Raji (cell line): ENCODE data around the gene COL18A1.

Experiments
- POLR2A ChIP-seq: IDR thresholded peaks from 2 replicates; pipeline ENCODE4 v1.6.1; 2011; ENCODE audit warnings: low read depth, low read length, control low read depth; ENCODE audit not compliant: insufficient read depth

The COL18A1 gene

GRCh38 chr21:45403825-45404729 is 888 bp upstream of the COL18A1 start:
- TF ChIP-seq POLR2A, result no peak

- TF ChIP-seq POLR2A, result no peak
These were observed 380 bp downstream of the COL18A1 start for GRCh38 chr21:45405271-45405818.

GRCh38 chr21:45405819-45406762 is 1.1 kb downstream of the COL18A1 start:
- TF ChIP-seq POLR2A, result no peak

DNA sequence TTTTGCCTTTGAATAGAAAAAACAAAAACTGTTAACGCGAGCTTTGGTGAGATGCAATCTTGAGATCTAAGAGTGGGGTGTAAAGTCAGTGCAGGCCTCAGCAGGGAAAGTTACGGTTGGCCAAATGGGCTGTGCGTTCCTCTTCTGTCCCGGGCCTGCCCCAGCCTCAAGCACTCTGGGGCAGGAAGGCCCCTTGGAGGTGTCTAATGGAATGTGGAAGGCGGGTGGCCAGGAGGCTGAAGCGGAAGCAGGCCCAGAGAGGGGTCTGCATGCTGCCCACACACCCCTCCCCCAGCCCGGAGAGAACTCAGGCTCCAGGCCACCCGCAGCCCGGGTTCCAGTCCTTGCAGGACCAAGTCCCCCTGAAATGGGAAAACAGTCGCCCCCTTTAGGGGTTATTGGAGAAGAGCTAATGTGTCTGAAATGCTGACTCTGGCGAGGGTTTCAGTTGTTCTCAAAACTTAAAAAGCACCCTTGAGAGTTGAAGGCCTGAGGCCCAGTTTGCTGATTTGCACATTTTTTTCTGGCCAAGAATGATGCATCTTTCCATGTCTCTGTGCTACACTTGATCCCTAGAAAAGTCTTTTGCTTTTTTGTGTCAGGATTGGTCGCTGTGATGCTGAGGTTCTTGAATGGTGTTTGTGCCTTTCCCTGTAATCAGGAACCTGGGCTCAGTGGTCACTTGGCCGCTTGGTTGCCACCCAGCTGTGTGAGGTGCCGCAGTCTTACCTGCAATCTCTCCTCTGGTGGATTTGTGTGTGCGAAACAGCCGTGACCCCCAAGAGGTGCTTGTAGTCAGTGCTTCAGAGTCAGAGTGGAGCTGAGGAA is 2.0 kb downstream of the COL18A1 start:
- no peak for TF ChIP-seq POLR2A

DNA sequence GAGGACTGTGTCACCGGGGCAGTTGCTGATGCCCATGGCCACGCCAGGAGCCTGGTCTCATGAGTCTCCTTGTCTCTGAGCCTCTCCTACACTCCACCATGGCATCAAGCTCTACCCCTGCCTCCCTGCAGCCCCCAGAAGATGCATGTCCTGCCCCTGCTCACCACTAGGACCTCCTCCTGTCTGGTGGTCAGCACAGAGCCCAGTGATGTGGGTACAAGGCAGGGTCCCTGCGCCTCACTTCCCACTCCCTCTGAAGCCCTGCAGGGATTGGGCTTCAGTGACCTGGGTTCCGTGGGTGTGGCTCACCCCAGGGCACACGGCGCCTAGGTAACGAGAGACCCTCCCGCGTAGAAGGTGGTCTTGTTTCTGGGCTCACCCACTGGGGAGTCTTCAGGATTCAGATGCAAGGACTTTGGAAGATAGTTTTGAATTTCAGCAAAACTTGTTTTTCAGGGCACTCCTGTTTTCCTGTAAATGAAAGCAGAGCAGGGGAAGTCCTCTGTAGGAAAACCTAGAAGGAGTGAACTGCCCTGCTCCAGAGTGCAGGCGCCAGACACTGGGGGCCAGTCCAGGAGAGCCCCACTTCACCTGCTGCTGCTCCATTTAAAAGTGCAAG is 2.8 kb downstream of the COL18A1 start:
- no peak for TF ChIP-seq POLR2A

GRCh38 chr21:45408271-45408791 is 3.4 kb downstream of the COL18A1 start:
- no peak for TF ChIP-seq POLR2A

DNA sequence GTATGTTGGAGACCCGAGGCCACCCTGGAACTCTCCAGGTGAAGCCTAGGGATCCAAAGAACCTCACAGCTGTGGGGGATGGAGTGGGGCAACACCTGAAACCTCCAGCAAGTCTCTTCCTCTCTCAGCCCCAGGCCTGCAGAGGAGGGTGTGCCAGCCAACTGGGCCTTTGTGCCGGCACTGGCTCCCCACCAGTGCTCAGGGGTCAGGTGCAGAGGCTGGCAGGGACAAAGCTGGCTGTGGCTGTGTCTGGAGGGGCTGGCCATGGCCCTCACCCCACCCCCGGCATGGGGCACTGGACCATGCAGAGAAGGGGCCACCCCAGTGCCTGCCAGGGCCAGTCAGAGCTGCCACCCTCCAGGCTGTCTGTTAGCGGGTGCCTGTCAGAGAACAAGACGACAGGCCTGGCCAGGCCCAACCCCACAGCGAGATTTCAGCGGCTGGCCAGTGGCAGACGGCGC is 3.9 kb downstream of the COL18A1 start:
- no peak for TF ChIP-seq POLR2A

GRCh38 chr21:45409466-45410150 is 4.6 kb downstream of the COL18A1 start:
- TF ChIP-seq POLR2A, result no peak

DNA sequence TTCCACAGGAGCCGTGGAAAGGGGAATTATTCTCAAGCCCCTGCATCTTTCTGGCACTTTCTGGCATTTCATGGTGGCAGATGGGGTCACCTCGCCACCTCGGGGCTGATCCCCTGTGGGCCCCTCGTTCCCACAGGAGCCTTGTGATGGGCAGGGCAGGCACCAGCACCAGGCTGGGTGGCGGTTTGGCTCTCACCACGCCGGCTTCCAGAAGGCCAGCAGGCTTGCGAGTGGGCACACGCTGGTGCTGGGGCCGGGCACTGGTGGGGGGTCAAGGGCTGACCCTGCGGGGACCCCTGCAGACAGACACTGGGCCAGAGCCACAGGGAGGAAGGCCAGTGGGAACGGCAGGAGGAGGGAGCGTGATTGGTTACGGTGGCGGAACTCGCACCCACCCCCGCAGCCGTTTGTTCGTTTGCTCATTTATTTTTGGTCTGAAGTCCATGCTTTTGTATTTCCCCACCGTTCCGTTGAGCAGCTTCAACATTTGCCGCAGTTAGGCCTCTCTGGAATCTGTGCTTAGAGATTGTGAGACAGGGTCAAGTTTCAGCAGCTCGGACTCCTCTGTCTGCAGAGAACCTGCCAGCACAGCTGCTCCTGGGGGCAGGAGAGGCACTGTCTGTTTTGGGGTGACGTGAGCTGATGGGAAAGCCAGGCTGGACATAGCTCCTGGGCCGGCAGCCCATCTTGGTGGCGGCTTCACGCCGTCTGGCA is 5.3 kb downstream of the COL18A1 start:
- no peak for TF ChIP-seq POLR2A

DNA sequence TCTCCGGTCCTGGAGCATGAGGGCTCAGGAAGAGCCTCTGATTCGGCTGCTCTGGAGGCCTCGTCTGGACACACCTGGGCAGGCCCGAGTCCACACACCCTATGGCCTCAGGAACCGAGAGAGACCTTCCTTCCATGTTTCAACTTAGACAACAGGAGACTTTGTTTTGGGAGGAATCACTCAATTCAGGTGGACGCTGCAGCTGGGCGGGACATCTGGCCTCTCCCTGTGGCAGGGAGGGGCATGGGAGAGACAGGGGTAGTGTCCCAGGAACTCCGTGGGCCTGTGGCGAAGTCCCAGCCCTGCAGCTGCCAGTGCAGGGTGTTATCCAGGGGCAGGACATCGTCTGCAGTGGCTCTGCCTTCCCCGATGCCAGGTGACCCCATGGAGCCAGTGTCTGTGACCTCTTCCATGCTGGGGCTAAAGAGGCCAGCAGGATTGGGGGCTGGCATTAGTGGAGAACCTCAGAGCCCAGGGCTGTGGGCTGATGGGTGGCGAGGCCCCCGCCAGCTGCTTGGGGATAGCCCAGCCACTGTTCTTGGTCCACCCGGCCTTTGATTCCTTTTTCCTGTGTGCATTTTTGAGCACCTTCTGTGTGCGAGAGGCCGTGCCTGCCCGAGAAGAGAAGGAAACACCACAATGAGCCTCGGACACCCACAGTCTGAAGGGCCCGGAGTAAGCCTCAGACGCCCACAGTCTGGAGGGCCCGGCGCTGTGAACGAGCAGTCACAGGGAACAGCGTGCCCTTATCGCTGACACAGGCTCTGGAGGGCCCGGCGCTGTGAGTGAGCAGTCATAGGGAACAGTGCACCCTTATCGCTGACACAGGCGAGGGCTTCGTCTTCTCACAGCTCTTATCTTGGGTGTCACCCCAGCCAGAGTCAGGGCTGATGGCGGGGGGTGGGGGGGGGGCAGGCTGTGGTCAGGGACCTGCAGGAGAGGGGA is 6.2 kb downstream of the COL18A1 start:
- no peak for TF ChIP-seq POLR2A

DNA sequence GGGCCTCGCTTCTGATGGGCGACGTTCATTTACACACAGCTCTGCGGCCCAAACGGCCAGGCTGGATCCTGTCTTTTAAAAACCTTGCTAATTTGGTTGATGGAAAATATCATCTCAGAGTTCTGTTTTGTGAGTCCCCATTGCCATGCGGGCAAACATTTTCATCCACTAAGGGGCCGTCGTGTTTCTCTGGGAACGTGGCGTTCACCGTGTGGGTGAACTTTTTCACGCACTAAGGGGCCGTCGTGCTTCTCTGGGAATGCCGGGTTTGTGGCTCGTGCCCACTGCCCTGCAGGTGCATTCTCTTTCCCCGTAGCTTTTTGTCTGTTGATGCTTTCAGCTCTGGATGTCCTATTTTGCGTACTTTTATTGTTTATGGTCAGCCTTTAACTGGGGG is 6.8 kb downstream of the COL18A1 start:
- no peak for TF ChIP-seq POLR2A

DNA sequence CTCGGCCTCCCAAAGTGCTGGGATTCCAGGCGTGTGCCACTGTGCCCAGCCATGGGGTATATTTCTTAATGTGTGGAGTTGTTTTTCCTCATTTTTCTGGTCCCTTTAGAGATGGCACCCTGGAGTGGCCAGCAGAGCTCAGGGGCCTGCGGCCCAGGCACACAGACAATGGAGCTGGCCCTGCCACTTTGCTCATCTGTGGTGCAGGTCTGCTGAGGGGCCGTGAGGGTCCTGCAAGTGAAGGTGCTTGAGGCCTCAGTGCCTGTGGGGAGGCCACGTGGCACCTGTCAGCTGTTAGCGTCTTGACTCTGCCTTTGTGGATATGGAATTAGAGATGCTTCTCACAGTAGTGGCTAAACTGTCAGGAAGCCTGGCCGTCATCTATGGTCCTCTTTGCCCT is 7.5 kb downstream of the COL18A1 start:
- TF ChIP-seq POLR2A, result no peak
